ENCODE data around the gene ABCC9.

ABCC9 gene

GRCh38 chr12:21826618-21826910, 114.7 kb downstream of the ABCC9 start:
- no peak overlapping the region for H3K4me3 ChIP-seq (ENCODE audit: low read depth, low read length)
- no peak for TF ChIP-seq POLR2A (IDR thresholded peaks at IDR 0.05; ENCODE audit: extremely low read depth, insufficient read length)
- no peak for TF ChIP-seq CTCF (IDR thresholded peaks at IDR 0.05; ENCODE audit: low read depth, low read length)
- TF ChIP-seq MYC (IDR thresholded peaks at IDR 0.05; ENCODE audit: low read depth, low read length) = no peak
- TF ChIP-seq MAX (IDR thresholded peaks at IDR 0.05; ENCODE audit: low read depth, low read length) = no peak
- DNase-seq (ENCODE audit: low read depth) = no peak

GRCh38 chr12:21825886-21826617, 115.2 kb downstream of the ABCC9 start:
- DNase-seq (ENCODE audit: low read depth) = no peak
- no peak overlapping the region for H3K4me3 ChIP-seq (ENCODE audit: low read depth, low read length)
- TF ChIP-seq POLR2A (IDR thresholded peaks at IDR 0.05; ENCODE audit: extremely low read depth, insufficient read length) (no peak), CTCF (IDR thresholded peaks at IDR 0.05; ENCODE audit: low read depth, low read length) (no peak), MAX (IDR thresholded peaks at IDR 0.05; ENCODE audit: low read depth, low read length) (no peak), MYC (IDR thresholded peaks at IDR 0.05; ENCODE audit: low read depth, low read length) (no peak)

- DNase-seq (ENCODE audit: low read depth) = no peak
- no peak overlapping the region for H3K4me3 ChIP-seq (ENCODE audit: low read depth, low read length)
- TF ChIP-seq MYC (IDR thresholded peaks at IDR 0.05; ENCODE audit: low read depth, low read length) = no peak
- no peak for TF ChIP-seq MAX (IDR thresholded peaks at IDR 0.05; ENCODE audit: low read depth, low read length)
- no peak for TF ChIP-seq CTCF (IDR thresholded peaks at IDR 0.05; ENCODE audit: low read depth, low read length)
- no peak for TF ChIP-seq POLR2A (IDR thresholded peaks at IDR 0.05; ENCODE audit: extremely low read depth, insufficient read length)
These were observed 117.6 kb downstream of the ABCC9 start for GRCh38 chr12:21823581-21823980.

GRCh38 chr12:21819678-21820077, 121.5 kb downstream of the ABCC9 start:
- DNase-seq (ENCODE audit: low read depth) = no peak
- H3K4me3 ChIP-seq (ENCODE audit: low read depth, low read length) = no peak overlapping the region
- TF ChIP-seq CTCF (IDR thresholded peaks at IDR 0.05; ENCODE audit: low read depth, low read length) (no peak), MAX (IDR thresholded peaks at IDR 0.05; ENCODE audit: low read depth, low read length) (no peak), POLR2A (IDR thresholded peaks at IDR 0.05; ENCODE audit: extremely low read depth, insufficient read length) (no peak), MYC (IDR thresholded peaks at IDR 0.05; ENCODE audit: low read depth, low read length) (no peak)

- DNase-seq (ENCODE audit: low read depth) = no peak
- H3K4me3 ChIP-seq (ENCODE audit: low read depth, low read length) = no peak overlapping the region
- TF ChIP-seq CTCF (IDR thresholded peaks at IDR 0.05; ENCODE audit: low read depth, low read length) = no peak
- TF ChIP-seq MAX (IDR thresholded peaks at IDR 0.05; ENCODE audit: low read depth, low read length) = no peak
- TF ChIP-seq MYC (IDR thresholded peaks at IDR 0.05; ENCODE audit: low read depth, low read length) = no peak
- TF ChIP-seq POLR2A (IDR thresholded peaks at IDR 0.05; ENCODE audit: extremely low read depth, insufficient read length) = no peak
These were observed 122.0 kb downstream of the ABCC9 start for GRCh38 chr12:21819236-21819635.

Data from NB4 (cell line).